NCI-H1436 treated with DMSO at 0.1 percent for 48 hours (cell line): ENCODE results near the gene ANO9.
"Not testable (repeated sequence)": the region's sequence is repeated elsewhere in the genome, so short reads cannot be mapped to it uniquely, and the experiment has no call there.

Experiments
- DNase-seq: peaks from one replicate; lab custom pipeline; 2025; lab: John Stamatoyannopoulos, UW

ANO9 gene

DNA sequence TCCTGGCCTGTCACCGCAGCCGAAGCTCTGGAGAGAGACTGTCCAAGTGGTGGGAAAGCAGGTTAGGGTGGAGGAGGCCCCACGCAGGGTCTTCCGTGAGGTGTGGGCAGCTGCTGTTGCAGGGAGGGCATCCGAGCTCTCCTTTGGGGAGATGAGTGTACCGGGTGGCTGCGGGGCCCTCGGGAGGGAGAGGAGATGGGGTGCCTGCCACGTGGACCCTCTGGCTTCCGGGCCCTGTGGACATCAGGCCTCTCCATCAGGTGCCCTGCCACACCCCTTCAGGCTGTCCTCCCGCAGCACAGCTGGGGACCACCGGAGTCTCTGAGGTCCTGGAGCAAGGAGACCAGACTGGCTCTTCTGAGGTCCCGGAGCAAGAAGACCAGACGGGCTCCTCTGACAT, 9.9 kb upstream of the ANO9 start:
- DNase-seq, result no peak

DNA sequence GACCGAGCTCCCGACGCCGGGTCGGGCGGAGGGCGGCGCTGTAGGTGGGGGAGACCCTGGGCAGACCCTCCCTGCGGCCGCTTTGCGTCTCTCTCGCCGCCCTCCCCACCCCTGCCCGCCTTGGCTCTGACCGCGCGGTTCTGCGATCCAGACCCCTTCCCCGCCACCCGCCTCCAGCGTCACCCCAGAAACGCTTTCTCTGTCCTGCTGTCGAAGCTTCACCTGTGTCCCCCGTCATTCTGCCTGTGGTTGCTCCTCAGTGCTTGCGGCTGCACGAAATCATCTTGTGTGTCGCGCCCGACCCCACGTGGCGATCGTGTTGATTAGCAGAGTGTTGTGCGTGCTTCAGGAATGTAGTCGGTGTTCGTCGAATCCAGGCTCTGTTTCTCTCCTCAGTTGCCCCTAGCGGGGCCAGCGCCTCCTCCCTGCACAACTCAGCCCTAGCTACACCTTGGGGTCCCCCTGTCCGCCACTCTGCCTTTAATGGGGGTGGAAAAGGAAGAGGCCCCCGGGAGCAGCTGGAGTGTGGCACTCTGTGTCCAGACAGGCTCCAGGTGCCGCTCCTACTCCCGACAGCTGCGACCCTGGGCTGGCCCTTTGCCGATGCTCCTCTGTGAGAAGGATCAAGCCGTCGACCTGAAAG, 9.1 kb upstream of the ANO9 start:
- no peak for DNase-seq

DNA sequence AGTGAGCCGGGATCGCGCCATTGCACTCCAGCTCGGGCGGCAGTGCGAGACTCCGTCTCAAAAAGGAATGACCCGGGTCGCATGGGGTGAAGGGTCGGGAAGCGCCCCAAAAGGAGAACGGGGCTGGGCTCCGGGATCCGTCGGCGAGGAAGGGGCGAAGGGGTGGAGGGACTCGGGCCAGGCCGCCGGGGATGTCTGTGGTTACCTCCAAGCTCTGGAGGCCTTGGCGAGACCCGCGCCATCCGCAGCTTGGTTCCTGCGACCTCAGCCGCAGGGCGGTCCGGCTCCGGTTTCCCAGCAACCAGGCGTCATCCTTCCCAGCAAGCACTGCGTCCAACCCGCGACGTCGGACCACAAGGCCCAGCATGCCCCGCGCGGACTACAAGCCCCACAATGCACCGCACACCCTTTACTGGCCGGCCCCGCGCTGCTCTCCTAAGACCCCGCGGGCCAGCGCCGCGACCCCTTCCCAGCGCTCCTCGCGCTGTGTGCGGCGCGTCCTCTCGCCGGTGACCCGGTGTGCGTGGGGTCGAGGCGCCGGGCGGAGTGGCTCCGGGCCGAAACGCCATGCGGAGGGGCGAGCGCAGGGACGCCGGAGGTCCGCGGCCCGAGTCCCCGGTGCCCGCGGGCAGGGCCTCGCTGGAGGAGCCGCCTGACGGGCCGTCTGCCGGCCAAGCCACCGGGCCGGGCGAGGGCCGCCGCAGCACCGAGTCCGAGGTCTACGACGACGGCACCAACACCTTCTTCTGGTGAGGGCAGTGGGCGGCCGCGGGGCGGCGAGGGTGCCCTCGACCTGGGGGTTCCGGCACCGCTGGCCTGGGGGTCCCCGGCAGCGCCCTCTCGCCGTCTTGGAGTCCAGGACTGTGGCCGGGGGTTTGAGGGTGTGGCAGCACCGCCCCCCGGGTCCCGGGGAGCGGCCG, 8.3 kb upstream of the ANO9 start, which contains the start of gene PTDSS2:
Gene PTDSS2, plus strand, starts transcription at position 391 of the 920 bp plus-strand sequence. Its CDS starts 177 bp downstream, at position 568.
- peak; percentile 79 for DNase-seq

DNA sequence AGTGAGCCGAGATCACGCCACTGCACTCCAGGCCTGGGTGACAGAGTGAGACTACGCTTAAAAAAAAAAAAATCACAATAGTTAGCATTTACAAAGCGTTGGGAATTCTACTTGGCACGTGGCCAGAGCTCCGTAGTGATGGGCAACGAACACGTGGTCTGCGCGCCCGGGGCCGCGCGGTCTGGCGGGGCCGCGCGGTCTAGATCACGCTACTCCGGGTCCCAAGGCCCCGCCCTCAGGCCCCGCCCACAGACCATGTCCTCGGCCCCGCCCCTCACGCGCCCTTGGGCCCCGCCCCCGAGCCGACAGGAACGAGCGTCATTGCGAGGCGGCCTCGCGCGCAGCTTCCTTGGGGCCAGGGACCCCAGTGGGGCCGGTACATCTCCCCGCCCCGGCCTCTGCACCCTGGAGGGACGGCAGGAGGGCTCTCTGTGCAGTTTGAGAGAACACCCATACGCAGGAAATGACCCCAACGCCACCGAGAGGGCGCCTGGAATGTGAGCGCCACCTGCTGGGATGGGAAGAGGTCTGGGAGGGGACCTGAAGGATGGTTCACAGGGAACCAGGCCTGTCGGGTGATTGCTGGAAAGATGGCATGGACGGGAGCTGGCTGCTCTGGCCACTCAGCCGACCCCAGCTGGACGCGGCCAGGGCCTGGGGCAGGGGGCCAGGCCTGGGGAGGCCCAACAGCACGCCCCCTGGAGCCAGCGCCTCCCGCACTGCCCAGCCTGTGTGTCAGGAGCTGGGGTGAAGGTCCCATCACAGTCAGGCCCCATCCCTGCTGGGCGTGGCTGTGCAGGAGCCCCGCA, 6.3 kb upstream of the ANO9 start:
- DNase-seq, result peak; percentile 57

DNA sequence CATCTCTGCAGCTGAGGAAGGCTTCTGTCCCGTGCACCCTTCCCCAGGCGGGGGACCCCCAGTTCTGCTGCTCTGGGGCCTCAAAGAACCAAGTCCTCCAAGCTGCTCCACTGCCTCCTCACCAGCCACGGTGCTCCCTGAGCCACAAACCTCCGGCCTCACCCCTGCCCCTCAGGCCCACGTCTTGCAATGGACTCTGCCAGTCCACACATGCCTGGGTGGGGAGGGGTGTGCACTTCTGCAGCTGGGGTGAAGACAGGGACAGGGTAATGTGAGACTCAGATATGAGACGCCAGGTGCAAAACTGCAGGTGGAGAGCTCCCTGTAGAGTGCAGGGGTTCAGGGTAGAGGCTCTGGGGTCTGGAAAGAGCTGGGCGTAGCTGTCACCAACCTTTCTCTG, 5.1 kb upstream of the ANO9 start:
- no peak for DNase-seq

DNA sequence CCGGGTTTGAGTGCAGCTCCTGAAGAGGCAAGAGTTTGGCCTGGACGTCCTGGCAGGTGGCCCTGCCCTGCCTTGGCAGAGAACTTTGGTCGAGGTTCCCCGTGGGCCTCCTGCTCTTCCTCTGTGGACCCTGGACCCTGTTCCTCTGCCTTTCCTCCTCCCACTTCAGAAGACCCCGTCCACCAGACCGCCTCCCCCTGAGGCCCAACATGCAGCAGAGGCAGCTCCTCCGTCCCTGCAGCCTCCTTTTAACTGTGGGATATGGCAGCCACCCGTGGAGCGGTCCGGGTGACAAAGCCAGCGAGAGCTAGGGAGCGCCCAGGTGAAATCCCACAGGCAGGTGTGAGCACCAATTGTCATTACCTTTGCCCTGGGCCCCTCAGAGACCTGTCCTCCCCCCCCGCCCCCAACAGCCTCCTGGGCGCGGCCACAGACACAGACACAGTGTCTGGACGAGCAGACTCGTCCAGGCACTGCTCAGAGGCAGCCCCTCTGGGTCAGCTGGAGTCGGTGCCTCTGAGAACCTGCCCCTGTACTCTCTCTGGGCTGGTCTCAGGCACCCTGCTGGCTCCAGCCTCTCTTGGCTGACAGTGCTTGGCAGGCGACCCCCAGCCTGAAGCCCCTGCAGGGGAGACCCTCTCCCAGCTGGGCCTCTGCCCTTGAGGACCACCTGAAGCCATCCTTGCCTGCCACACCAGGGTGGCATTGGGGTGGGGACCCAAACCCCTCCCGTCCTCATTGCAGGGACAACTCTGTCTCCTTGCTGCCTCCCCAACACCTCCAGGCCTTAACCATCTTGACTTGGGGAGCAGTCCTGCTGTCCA, 4.2 kb upstream of the ANO9 start:
- no peak for DNase-seq

DNA sequence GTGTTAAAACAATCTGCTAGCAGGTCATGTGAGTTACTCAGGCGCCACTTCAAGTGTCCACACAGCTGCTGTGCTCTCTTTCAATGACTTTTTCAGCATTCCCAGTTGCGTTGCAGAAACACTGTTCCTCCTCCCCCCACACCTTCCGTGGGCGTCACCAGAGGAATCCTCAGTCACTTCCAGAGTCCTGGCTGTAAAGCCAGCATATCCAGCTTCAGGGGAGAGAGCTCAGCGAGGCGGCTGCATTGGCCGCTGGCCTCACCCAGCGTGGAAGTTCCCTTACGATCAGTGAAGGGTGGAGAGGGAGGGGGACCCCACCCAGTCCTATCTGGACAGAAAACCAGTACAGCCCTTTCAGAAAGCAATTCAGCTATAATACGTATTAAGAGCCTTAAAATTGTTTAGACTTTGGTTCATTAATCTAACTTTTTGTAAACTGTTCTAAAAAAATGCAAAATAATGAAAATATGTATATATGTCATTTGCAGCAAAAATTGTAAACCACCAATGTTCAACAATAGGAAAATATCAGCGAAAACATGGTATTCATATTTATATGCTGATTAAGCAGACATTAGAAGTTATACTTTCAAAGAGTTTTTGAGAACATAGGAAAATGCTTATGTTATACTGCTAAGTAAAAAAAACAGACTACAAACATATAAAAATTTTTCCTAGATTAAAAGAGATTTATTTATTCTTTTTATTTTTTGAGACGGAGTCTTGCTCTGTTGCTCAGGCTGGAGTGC, 2.8 kb upstream of the ANO9 start:
- no peak for DNase-seq

DNA sequence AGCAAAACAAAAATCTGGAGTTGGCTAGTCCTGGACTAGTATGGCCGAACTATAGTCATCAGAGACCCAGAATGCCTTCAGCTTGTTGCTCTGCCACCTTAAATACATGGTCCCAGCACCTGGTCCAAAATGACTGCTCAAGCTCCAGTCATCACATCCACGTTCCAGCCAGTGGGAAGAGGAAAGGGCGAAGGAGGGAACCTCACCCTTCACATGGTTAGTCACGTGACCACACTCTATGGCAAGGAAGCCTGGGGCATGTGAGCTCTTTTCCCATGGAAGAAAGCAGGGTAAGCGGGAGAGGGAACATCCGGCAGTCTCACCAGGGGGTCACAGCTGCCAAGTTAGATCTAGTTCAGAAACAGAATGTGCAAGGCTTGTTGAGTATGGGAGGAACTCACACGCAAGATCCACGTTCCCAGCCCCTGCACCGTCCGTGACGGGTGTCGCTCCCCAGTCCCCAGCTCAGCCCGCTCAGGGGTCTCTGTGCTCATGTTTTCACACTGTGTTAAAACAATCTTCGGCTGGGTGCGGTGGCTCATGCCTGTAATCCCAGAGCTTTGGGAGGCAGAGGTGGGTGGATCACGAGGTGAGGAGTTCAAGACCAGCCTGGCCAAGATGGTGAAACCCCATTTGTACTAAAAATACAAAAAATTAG, 1.9 kb upstream of the ANO9 start:
- DNase-seq, result no peak

DNA sequence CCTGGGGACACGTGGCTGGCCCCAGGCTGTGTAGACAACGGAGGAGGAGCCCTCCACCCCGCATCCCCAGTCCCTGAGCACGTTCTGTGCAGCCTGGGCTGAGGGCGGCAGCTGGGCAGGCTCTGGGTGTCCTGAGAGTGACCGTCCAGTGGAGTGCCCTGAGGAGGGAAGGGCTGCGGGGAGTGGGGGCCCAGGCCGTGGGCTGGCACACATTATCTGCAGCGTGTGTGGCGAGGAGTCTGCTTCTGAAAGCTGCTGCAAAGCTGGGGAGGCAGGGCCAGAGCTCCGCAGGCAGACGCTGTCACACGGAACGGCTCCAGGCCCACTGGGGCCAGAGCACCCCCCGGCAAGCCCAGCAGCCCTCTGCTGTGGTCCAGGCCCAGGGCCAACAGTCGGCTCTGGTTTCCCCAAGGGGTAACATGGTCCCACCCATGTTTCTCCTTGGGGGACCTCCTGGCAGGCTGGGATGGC, 835 bp upstream of the ANO9 start:
- no peak for DNase-seq

DNA sequence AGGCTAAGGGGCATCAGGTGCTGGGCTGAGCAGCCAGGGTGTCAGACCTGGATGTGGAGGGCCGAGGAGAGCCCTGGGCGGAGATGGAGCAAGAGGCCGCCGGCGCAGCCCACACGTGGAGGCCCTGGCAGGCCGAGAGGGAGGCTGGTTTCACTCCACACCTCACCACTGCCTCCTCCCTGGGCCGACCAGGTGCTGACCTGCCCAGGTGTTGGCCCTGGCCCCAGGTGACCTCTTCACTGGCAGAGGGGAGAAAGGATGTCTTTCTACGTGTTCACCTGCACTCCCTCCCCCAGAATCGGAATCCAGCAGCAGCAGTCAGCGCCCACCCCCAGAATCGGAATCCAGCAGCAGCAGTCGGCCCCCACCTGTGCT, 781 bp downstream of the ANO9 start:
- no peak for DNase-seq

DNA sequence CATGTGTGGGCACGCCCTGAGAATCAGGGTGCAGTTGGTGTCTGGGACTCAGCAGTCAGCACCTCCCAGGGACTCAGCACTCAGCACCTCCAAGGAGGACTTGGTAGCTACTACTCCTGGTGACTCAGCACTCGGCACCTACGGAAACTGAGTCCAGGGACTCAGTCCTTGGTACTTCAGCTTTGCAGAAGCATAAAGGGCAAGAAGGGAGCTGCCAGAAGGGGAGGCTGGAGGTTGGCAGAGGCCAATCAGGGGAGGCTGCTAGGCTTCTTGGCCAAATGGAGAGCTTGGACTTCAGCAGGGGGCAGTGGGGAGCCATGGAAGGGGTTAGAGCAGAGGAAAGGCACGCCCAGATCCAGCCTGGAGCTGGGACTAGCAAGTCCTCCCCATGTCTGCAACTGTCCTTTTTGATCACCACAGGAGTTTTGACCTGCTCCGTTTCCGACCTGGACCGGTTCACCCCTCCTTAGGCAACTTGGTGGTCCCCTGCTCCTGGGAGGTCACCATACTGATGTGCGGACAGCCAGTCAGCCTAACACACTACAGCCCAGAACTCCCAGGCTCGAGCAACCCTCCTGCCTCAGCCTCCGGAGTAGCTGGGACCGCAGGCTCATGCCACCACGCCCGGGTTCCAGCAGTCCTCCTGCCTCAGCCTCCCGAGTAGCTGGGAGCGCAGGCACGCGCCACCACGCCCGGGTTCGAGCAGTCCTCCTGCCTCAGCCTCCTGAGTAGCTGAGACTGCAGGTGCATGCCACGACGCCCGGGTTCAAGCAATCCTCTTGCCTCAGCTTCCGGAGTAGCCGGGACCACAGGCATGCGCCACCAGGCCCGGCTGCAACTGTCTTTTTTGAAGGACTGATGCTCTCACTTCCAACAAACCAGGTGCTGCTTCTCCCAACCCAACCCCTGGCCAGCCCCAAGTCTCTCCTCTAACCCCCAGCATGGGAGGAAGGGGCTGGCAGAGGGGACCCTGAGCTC, 1.5 kb downstream of the ANO9 start:
- DNase-seq, result no peak

DNA sequence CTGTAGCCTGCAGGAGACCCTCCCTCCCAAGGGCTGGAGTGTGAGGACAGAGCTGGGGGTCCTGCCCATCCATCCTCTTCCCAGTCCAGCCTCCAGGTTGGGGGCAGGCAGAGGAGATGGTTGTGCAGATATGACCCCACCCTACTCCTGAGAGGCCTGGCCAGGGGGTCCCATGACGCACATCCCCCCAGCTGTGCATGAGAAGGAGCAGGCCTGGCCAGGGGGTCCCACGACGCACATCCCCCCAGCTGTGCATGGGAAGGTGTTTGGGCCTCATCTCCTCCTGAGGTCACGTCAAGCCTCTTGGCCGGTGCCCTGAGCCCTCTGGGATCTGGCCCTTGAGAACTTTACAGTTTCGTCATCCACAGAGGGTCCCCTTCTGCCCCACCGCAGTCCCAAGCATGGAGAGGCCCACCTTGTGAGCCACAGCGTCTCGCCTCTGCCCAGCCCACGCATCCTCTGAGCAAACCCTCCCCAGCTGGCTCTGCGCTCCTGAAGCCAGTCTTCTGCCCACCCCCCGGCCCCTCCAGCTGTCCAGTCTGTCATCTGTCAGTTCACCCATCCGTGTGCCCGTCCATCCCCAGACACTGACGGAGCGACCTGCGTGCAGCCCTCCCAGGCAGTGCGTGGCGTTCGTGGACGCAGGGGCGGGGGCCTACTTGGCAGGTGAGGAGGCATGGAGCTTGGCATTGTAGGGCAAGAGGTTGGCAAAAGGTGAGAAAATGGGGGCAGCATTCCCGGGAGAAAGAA, 2.3 kb downstream of the ANO9 start:
- DNase-seq, result no peak

DNA sequence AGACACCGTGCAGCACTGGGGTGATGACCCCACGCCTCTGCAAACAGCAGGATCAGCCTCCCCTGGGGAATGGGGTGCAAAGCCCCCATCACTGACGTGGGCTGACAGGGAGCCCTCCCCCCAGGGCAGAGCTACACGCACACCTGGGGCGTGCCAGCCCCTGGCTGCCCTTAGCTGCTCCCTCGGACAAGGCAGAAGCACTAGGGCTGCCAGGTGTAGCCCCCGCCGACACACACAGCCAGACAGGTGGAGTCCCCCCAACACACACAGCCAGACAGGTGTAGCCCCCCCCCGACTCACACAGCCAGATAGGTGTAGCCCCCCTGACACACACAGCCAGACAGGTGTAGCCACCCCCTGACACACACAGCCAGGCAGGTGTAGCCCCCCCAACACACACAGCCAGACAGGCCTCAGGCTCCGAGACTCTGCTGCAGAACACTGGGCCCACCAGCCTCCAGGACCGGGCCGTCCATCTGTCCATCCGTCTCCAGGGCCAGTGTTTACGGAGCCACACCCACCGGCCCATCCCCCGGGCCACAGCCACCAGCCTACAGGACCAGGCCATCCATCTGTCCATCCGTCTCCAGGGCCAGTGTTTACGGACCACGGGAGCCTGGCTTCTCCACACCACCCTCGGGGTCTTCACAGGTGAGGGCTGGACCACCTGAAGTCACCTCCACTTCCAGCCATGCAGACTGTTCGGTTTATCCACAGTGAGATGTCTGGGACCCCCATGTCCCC, 3.5 kb downstream of the ANO9 start:
- DNase-seq, result no peak

DNA sequence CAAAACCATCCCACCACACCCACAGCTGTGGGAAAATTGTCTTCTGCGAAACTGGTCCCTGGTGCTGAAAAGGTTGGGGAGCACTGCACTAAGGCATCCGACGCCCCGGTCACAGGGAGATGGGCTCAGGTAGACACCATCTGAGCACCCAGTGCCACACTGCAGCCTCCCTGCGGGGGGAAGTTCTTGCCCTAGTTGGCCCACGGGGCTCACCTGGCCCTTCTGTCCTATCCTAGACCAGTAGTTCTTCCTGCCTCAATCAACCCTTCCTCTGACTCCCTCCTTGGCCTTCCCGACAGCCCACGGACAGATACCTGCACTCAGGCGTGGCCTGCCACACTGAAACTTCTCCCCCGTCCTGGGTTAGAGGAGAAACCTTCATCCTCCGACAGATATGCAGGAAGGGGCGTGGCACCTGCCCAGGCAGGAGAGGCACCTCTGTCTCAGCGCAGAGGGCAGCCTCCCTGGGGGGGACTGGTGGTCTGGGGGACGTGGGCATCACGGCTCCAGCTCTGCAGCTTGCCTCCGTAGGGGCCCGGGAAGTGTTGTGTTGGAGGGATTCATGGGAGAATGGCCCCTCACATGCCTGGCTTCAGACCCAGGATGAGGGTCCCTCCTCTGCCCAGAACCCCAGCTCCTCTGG, 4.5 kb downstream of the ANO9 start:
- DNase-seq, result no peak

DNA sequence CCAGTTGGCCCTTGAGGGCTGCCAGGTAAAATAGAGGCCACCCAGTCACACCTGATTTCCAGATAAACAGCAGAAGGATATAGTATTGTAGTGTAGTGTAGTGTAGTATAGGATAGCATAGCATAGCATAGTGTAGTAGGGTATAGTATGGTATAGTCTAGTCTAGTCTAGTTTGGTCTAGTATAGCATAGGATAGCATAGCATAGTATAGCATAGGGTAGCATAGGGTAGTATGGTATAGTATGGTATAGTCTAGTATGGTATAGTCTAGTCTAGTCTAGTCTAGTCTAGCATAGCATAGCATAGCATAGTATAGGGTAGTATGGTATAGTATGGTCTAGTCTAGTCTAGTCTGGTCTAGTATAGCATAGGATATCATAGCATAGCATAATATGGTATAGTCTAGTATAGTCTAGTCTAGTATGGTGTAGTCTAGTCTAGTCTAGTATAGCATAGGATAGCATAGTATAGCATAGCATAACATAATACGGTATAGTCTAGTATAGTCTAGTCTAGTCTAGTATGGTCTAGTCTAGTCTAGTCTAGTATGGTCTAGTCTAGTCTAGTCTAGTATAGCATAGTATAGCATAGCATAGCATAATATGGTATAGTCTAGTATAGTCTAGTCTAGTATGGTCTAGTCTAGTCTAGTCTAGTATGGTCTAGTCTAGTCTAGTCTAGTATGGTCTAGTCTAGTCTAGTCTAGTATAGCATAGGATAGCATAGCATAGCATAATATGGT, 6.6 kb downstream of the ANO9 start:
- DNase-seq, result not testable (repeated sequence)

DNA sequence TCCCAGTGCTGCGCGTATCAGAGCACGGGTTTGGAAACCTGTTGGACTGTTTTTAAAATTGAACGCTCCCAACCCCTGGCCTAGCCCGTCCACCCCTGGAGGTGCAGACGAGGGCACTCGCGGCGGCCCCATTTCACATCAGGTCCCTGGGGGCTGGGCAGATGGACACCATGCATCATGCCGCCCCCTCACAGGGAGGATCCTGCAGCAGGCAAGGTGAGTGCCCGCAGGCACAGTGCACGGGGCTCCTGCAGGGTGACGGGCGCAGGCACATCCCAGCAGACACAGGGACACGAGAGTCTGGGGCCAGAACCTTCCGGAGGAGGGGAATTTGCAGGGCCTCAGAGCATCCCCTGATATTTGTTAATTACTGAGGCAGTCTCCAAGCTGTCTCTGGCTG, 7.3 kb downstream of the ANO9 start:
- no peak for DNase-seq
